ENCODE measurements around the gene GLI3.

The GLI3 gene

DNA sequence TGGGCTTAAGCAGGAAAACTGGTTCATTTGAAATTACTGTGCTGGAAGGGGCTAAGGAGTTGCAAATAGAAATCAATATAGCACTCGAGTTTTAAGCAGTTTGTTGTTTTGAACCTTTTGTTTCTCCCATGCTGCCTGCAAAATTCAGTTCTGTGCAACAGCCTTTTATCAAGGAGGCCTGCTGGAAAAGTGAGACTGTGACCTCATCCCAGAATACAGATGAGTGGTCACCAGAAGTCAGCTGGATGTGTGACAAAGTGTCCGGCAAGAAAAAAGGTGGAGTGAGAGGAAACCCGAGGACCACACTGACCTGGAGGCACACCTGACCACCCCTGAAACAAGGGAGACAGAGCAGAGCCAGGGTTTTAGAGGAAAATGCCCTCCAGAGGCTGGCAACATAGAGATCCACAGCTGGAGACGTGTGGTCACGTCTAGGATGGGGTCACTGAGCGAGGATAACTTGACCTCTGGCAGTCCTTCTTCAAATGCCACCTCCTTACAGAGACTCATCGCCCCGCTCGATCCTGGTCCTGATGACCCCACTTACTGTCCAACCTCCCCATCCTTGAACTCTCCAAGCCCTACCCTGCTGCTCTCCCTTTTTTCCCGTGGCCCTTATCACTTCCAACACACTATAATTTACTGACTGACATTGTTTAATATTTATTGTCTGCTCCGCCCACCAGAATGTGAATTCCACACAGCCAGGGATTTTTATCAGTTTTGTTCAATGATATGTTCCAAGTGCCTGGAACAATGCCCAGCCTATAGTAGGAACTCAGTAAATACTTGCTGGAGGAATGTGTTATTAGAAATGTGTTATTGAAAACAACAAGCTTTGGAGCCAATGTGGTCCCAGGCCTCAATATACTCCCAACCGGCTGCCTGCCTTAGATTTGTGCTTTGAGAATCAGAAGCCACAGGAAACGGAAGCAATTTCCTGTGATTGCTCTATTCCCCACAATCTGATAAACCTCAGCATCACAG is 243.8 kb downstream of the GLI3 start:
- no peak overlapping the region for H3K27ac ChIP-seq
- TF ChIP-seq, protein P1, sequence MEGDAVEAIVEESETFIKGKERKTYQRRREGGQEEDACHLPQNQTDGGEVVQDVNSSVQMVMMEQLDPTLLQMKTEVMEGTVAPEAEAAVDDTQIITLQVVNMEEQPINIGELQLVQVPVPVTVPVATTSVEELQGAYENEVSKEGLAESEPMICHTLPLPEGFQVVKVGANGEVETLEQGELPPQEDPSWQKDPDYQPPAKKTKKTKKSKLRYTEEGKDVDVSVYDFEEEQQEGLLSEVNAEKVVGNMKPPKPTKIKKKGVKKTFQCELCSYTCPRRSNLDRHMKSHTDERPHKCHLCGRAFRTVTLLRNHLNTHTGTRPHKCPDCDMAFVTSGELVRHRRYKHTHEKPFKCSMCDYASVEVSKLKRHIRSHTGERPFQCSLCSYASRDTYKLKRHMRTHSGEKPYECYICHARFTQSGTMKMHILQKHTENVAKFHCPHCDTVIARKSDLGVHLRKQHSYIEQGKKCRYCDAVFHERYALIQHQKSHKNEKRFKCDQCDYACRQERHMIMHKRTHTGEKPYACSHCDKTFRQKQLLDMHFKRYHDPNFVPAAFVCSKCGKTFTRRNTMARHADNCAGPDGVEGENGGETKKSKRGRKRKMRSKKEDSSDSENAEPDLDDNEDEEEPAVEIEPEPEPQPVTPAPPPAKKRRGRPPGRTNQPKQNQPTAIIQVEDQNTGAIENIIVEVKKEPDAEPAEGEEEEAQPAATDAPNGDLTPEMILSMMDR (conservative IDR thresholded peaks at IDR 0.05) = no peak

DNA sequence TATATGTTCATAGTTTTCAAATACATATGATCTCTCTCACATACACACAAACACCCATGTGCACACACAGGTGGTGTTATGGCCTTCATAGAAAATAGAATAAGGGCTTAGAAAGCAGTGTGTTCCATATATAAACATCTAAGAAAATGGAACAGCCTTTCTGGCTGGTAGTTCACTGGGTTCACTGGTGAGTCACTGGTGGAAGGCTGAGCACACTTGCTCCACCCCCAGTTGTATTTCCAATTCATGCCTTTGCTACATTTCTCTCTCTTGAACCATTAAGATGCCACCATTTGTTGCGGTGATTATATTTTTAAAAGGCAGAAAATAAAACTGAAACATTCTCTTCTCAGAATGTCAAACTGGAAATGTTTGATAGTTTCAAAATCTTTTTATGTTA is 252.1 kb downstream of the GLI3 start:
- TF ChIP-seq, protein P1 (conservative IDR thresholded peaks at IDR 0.05) = no peak
- no peak overlapping the region for H3K27ac ChIP-seq

DNA sequence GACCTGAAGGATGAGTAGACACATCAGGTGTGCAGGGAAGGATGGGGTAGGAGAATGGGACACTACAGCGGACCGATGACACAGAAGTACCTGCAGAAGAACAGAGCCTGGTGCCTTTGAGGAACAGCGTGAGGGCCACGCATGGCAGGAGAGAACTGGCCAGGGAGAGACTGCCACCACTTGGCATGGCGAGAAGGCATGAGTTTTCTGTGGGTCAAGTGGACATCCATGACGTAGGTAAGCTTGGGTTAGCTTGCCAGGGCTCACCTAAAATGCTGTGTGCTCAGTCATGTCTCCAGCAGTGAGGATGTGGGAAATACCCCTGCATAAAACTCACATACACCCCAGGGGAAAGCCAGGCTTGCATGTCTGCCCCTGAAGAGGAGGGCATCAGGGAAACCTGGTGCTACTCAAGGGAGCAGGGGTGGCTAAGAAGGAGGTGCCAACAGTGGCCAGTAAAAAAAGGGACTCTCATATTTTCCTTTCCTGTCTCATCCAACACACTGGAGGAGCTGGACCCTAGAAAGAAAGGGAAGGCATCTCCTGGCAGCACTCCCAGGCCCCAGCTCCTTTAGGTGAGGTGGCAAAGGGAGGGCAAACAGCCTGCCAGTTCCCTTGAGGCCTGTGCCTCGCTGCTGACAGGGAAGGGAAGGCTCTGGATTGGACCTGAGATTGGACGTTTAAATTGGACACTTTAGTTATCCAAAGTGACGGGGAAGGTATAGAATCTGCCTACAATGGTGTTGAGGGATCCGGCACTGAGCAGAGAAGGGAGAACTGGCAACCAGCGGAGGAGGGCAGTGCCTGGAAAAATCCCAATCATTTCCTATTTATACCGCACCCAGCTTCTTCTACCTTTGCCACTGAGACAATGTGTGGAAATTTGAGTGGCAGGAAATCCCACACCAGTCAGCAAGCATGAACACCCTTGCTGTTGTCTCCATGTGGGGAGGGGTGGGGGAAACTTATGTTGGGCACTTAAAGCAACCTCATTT is 255.7 kb downstream of the GLI3 start:
- no peak overlapping the region for H3K27ac ChIP-seq
- TF ChIP-seq, protein P1 (conservative IDR thresholded peaks at IDR 0.05) = no peak

DNA sequence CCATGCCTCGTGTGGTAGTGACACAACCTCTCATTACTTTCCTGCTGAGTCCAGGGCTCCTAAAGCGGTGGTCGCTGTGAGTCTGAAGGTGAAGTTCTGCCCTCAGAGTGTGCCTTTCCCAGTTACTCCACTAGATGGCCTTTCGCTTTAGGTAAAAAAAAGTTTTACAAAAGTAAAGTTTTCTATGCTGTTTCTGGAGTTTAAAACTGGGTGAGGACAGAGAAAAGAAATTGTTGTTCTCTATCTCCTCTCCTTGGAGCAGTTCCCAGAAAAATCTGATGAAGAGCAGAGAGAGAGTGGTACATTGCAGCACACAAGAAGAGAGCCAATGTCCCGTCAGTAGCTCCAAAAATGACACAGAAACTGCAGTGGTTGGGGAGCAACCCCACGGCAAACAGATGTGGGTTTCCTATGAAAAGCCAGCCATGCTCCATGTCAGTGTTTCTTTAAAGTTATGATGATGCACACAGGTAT is 257.1 kb downstream of the GLI3 start:
- no peak overlapping the region for H3K27ac ChIP-seq
- TF ChIP-seq, protein P1 (conservative IDR thresholded peaks at IDR 0.05) = peak; percentile 95

DNA sequence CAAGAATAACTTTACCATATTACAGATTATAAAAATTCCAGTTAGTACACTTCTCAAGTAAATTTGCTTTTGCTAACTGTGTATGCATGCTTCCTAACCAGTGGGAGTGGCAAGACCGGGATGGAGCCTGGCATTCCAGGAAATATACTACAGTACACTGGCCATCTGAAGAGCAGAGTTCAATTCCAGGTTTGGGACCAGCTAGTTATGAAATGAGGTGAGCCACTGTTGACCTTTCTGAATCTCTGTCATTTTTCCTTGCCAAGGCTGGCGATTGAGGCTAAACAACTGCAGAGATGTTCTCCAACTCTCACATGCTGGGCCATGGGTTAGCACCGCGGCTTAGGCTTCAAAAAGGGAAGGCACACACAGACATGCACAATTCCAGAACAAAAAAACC is 258.2 kb downstream of the GLI3 start:
- TF ChIP-seq, protein P1 (conservative IDR thresholded peaks at IDR 0.05) = no peak
- H3K27ac ChIP-seq = no peak overlapping the region

DNA sequence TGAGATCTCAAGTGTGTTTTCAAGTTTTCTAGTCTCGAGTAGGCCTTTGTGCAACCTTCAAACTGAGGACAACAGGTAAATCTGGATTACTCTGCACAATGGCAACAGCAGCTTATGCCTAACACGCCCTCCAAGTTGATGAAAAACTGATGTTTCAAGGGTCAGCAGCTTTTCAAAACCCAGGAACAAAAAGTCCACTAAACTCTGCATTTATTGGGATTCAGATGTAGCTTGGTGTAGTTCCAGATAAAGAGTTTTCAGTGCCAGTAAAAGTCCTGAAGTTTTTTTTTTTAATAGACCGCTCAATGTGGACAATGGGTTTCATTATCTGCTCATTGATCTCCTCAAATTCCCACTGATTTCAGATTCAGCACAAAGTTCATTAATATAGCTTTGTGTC is 259.3 kb downstream of the GLI3 start:
- TF ChIP-seq, protein P1 (conservative IDR thresholded peaks at IDR 0.05) = no peak
- H3K27ac ChIP-seq = no peak overlapping the region

Measured in VCaP (cell line).